RPMI7951 (cell line): ENCODE measurements around the gene CCDC51. TPM values are rescaled to one million over a fixed set of nuclear protein-coding genes. Genes with fewer than 3 reads are reported as not detected.
A peak's percentile ranks its signal among the peaks of the same experiment; 100 is the strongest.

ENCODE experiments used
- DNase-seq: peaks from one replicate; pipeline ENCODE4 v3.0.0-alpha.2; 2012; ENCODE audit warnings: low read depth
- total RNA-seq: library from RNA; depleted of rRNA; stranded (reverse); fragments of >200 nt; shearing (Covaris generic); gene quantifications from 2 replicates; pipeline ENCODE4 v1.2.3, GENCODE V29; 2014

CCDC51 gene
- total RNA-seq, 1 experiment from 2014 or later = 21.6 TPM

DNA sequence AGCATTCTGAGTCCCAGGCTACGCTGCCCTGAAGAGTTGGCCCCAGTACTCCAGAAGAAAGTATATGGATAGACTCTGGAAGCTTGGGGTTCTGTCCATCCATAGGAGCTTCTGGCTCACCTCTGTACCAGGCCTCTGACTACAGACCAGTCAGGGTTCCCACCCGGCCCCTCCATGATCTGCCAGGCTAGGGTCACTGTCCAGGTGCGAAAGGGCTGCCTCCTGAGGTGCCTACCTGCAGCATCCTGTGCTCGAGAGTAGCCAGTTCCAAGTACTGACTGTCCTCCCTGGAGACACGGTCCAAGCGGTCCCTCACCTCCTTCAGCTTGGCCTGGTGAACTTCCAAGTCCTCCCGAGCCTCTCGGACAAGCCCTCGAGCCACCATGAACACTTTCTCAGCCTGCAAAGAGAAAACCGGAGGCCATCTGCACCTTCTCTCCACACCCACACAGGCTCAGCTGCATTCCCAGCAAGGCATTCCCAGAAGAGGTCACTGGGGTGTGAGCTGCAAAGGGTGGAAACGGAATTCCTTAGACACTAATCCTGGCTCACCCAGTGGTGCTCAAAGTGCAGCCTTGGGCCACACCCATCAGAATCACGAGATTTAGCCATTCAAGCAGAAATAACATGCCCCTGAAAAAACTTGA is 6.3 kb downstream of the CCDC51 start:
- DNase-seq = peak; percentile 26

DNA sequence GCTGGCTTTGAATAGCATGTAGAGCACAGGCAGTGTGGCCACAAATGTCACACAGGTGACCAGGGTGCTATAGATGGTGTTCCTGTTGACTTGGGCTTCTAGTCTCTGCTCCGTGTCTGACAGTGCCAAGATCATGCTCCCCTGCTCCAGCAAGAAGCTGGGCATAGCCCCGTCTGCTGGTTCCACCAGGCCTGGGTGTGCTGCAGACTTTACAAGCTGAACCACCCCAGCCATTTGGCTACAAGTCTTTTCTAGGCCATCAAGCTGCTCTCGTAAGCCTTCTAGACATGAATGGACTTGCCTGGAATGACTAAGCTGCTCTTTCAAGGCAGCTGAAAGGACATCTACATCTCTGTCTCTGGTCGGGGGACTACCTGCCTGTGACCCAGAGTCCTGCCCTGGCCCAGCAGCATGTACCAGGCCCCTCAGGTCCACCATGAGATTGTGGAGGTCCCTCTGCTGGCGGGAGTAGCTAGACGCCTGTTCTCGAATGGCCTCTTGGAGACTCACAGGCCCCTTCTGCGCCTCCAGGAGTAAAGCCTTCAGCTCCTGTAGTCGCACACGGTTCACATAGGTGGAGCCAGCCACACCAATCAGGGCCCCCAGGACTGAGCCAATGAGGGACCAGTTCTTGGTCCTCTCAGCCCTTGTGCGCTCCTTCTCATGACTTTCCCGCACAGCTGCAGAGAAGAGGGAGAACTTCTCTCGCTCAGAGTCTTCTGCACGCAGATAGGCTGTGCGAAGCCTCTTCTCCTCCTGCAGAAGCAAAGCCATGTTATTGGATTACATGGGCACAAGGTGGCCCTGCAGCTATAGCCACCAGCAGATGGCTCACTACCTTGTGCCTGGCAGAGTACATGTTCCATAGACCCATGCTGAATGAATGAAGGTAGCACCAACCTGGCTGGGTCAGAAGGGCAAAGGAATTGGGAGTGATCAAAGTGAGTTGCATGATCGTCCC is 7.2 kb downstream of the CCDC51 start:
- DNase-seq = no peak

DNA sequence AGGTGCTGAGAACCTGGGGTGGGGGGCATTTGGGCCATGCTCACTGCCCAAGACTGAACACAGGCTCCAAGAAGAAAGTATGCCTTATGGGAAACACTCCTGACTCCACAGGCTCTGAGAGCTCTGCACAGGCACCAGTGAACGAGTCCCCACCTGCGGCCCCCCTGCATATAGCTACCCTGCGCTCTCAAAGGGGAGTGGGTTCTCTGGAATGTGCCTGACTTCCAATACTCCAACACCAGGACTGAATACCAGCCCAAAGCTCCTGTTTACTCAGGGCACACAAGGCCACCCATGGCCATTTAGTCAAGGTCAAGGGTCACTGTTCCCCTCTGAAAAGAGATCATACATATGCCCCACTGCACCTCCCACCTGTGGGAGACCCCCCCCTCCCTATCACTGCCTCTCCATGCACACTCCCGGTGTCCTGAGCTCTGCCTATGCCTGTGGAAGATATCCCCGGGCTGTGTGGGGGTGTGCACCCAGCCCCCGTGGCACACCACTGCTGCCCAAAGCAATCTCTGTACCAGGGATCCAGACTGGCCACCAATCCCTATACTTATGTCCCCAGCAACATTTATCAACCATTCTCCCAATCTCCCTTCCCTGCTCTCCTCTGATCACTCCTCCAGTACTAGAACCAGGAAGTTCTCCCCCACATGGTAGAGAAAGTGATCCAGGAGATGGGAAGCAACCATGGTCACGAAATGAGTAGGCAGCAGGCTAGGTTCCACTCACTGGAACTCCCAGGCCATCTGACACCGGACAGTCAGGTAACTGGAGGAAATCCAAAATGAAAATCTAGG is 8.5 kb downstream of the CCDC51 start:
- DNase-seq = no peak

DNA sequence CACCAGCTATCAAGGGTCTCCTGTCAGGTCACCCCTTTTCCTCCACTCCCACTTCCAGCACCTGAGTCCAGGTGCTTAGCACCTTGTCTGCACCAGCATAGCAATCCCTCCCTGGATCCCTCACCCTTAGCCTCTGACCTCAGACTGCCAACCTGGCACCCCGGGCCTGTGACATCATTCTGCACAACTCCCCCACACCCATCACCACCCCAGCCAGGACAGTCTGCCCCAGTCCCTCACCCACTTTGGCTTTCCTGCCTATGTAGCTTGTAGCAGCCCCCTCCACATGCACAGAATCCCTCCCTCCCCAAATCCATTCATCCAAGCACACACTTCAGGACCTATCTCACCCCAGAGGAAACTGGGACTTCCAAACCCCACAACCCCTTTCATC is 9.2 kb downstream of the CCDC51 start:
- no peak for DNase-seq

DNA sequence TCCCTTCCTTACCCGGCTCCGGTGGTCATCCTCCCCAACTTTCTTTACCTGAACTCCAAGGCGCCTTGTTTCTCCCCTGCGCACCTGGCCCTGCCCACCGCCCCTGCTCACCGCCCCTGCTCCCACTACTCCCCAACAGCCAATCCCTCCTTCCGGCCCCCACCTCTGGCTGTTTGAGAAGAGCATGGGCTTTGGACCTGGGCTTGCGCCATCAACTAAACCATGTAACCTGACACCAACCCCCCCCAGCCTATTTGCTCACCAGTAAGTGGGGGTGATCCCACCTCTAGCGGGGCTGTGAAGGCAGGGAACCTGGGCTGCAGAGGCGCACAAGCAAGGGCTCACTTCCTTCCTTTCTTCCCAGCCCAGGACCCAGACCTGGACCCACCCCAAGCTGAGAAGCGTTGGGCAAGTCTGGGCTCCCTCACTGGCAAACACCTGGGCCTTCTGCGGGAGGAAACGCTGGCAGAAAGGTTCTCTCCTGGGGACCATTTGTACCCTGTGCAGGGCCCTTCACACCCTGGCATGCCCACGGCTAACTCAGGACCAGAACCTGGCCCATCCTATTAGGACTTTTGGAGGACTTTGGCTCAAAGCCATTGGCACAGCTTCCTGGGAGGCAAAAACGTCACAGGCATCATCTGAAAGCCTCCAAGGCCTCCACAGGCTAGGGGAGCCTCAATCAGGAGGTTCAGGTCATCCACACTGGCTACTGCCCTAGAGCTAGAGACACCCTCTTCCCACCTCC is 9.8 kb downstream of the CCDC51 start, which contains the start of gene PLXNB1:
Gene PLXNB1, minus strand, starts transcription at position 127 of the 748 bp plus-strand sequence. CDS start 5,475 bp downstream, outside the sequence.
- peak; percentile 26 for DNase-seq

DNA sequence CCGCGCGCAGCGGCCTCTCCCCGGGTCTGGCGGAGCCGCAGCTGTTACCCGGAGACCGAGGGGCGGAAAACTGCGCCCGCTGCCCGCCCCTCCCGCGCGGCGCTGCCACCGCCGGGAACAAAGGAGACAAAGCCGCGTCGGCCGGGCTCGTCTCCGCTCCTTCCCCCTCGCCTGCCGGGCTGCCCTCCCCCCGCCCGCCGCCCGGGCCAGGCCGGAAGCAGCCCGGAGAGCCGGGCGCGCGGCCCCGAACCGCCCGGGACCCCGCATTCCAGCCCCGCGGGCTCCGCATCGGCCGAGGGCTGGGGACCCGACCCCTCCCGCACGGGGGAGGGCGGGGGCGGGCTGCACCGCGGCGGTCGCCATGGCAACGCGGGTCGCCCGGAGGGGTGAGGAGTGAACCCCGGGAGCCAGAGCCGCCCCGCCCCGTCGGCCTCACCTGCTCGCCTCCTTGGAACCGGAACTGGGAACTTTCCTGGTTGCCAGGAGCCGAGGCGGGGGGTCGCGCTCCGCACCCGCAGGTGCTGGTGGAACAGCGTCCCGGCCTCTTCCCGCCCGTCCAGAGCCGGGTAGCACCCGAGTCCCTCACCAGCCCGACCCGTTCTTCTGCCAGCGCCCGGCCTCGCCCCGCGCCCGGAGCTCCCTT is 10.5 kb downstream of the CCDC51 start:
- DNase-seq = peak; percentile 50

DNA sequence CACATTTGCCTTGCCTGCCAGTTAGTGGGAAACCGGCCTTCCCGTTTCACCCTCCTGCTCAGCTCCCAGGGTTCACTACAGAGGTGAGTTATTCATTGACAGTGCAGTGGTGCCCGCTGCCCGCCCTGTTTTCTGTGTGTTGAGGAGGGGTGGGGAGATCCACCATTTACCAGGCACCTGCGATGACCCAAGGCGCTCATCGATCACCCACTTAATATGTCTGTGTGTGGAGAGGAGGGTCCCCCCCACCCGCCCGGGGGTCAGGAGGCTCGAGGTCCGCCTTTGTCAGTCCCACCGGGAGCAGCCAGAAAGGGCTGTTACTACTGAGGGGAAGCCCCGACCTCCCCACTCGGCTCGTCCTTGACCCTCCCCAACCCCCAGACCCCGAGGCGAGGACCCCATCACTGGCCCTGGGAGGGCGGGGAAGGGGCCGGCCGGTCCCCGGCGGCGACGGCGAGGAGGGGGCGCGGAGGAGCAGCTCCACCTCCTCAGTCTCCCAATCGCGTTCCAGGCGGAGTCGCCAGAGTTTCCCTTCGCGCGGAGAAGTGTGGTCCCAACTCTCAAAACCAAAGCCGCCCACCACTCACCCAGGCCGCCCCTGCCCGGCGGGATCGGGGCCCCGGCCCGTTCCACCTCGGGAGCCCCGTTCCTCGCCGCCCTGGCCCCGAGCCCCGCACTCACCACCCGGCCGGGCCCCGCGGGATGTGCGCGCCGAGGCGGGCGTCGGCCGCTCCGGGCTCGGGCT is 11.2 kb downstream of the CCDC51 start:
- DNase-seq = no peak

DNA sequence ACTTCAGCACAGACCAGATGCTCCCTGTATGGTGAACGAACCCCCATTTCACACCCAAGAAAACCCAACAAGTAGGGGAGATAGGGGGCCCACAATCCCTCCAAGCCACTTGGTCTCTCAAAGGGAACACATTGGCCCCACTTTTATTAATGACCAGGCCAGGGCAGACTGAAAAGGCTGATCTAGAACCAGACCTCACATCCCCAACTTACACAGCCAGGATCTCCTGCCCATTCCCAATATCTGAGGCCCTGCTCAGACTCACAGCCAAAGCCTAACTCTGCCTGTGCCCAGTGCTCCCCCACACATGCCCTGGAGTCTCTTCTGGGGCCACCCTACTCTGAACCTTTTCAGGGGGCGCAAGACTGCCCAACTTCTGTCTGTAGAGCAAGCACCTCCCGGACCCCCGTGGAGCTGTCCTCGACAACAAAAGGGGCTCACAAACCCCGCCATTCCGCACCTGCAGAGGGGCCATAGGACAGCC is 11.8 kb downstream of the CCDC51 start:
- no peak for DNase-seq

DNA sequence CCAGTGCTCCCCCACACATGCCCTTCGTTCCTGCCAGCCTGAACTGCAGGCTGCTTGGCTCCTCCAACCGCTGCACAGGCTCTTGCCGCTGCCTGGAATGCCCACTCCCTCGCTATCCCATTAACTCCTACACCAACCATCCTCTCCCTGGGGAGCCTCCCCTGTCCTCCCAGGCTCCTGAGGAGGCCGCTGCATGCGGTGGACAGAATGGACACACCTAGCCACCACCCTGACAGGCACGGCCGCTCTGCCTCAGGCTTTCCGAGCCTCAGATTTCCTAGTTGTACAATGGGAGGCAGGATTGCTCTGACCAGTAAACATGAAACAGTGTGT is 12.3 kb downstream of the CCDC51 start:
- DNase-seq = no peak

DNA sequence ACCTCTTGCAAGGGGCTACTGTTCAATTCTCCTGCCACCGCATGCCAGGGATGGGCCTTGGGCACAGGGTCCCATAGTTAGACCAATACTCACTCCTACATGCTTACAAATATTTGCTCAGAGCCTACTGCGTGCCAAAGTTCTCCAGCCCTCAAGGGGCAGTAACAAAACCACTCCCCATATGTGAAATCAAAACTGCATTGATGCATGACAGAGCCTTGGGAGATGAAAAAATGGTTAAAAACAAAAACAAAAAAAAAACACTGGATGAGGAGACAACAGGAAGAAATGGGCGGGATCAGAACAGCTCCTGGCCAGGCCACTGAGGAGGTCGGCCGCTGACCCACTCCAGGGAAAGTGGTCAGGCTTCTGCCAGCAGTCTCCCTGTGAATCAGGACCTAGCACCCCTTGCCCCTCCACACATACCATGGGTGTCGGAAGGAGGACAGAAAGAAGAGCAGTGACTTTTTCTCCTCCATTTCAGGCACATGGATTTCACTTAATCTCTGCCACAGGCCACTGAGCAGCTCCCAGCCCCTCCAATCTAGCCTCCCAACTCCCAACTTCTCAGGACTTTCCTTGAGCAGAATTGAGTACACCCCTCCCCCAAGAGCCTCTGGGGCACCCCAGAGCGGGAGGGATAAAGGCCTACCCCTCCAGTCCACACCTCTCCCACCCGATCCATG is 12.8 kb downstream of the CCDC51 start:
- peak; percentile 26 for DNase-seq

DNA sequence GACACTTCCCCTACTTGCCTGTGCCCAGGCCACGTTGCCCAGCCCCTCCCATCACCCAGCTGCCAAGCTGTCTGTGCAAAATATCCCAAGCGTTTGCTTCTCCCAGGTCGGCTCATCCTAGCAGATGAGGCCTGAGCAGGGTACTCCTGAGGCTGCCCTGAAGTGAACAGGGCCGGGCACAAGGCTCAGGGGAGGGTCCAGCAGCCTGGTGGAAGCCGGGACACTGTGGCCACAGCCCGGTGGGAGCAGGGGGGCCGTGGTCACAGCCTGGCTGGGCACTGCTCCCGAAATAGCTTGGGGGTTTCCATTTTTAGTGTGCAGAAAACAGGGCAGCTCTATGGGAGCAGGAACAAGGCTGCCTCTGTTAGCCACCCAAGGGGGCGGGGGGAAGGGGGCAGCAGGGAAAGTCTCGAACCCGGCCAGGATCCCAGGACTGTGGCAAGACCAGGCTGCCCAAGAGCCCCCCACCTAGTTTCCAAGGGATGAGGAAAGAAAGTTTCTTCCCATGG is 13.5 kb downstream of the CCDC51 start:
- DNase-seq = peak; percentile 24

DNA sequence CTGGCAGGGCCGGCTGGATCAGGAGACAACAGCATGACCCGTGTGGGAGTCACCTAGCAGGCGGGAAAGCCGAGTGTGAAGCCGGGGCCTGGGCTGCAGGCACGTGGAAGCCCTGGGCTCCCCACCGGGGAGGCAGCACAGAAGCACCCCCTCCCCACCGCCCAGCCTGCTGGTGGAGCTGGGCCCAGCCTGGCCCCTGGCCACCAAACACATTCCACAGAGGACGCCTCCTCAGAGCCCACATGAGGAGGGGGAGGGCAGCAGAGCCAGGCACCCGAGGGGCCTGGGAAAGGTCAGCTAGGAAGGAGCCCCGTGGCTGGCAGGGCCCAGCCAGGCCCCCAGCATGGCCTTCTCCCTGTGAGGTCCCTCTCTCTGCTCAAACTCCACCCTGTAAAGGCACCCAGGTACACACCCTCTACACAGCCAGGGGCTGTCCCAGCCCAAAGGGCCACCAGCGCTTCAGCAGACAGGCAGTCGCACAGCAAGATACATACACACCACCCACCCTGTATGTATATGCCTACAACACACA is 14.6 kb downstream of the CCDC51 start:
- DNase-seq = no peak

DNA sequence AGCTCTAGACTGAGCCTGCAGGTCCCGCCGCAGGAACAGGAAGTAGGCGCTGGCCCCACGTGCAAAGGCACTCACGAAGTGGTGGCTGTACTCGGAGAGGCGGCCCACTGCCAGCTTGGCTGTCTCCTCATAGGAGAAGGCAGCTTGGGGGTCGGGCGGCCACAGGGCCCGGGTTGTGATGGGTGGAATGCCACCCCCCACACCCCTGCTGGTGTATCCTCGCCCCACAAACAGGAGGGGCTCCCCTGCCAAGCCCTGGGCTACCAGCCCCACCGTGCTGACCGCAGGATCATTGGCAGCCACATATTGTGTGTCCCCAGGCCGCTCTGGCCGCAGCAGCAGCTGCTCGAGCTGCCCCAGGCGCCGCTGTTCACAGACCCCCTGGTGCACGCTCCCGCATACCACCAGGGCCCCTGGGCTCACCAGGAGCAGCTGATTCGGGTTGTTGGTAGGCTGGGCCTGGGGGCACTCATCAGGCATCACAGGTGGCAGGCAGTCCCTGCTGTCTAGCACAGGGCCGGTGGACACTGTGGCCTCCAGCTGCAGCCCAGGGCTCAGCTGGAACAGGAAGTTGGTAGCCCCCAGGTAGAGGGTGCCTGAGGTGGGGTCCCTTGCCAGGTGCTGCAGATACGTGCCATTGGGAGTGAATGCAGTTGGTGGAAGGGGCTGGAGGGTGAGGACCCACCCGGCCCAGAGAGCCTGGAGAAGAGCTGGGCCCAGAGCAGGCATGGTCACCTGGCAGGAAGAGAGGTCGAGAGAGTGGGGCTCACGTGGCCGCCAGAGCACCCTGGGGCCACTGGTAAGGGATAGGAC is 15.8 kb downstream of the CCDC51 start:
- no peak for DNase-seq

DNA sequence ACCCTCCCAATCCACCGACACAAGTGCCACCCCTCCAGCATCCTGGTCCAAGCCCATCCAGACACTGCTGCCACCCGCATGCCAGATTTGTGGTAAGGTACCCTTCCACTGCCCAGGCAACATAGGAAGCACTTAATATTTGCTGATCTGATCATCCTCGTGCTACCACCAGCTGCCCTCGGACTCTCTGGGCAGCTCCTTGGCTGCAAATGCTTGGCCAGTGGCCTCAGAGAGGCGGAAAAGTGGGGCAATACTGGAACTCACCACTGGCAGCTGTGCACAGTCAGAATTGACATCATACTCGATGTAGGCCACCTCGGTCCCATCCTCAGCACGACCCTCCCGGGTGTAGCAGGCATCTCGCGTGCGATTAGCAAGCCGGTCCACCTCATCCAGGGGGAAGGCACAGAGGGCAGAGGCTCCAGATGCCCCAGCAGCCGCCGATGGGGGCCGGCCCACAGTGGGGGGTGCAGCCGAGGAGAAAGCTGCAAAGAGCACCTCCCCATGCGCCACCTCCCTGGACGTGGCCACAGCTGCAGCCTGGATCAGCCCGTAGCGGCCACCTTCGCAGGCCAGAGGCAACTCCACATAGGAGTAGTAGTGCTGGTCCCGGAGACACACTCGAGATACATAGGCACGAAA is 16.6 kb downstream of the CCDC51 start:
- DNase-seq = no peak

DNA sequence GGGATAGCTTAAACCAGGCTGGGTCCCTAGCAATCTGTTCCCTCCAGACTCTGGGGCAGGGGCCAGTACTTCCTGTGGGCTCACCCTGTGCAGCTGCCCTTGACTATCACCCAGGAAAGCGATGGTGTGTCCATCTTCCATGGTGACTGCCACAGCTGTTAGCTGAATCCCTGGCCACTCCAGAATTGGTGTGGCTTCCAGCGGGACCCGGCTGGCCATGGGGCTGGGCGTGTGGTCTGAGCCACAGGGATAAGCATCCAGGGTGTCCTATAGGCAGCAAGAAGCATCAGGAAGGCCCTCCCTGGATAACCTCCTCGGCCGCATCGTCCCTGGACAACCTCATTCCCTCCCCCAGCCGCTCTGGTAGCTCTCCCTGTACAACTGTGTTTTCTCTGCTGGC is 17.2 kb downstream of the CCDC51 start:
- DNase-seq = no peak

DNA sequence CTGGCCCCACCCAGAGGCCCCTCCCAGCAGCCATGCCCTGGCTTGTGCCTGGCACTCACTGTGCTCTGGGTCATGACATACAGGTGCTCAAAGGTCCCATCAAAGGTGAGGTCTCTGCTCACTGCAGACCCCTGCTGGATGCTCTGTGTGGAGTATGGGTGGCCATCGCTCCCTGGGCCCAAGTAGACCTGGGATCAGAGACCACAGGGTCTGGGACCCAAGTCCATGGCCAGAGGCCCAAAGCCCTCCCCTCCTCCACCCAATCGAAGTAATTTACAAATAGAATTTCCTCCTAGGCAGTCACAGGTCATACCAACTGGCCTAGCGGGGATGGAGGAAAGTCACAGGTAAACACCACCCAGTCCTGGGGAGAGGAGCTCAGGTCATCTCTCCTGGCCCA is 17.6 kb downstream of the CCDC51 start:
- no peak for DNase-seq

DNA sequence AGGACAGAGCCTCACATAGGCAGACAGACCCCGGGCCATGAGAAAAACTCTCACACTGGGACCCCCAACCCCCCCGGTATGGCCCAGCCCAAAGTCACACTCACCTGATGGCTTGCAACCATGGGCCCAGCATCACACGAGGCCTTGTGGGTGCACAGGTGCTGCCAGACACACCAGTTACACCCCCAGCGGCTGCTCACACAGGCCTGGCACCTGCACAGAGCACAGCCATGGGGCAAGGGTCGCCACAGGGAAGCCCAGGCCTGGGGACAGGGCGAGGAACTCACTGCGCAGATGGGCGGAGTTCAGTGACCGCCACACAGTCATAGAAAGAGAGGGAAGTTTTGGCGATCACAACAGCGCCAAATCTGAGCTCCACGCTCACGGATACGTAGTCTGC is 19.4 kb downstream of the CCDC51 start:
- DNase-seq = no peak

DNA sequence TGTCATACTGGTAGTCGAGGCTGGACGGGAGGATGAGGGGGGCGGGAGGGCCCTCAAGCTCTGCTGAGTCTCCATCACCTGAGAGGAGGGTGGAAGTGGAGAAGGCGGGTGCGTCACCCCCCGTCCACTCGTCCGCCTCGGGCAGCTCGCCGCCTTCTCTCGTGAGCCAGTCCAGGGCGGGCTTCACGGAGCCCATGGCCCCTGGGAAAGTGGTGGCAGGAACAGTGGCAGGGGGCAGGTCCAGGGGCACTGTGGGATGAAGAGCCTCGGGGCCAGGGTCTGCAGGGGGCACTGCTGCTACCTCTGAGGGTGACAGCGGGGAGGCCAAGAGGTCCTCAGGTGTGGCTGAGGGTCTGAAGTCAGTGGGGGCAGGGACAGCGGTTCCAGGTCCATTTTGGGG is 20.3 kb downstream of the CCDC51 start:
- no peak for DNase-seq
